B cell (primary cell): ENCODE measurements around the gene FXR1. TPM values are rescaled to one million over a fixed set of nuclear protein-coding genes. Genes with fewer than 3 reads are reported as not detected.

Experiments used
- ATAC-seq: fragments of 200-7000 bp; cut with Tn5 transposase; one replicate; pipeline ENCODE4 v1.10.0; 2021; ENCODE audit warnings: low read depth, mild to moderate bottlenecking, moderate number of reproducible peaks, moderate library complexity
- CTCF ChIA-PET: fragments of 350-600 bp; sonication (Branson Sonifier 250); formaldehyde crosslinking; loops from one replicate; lab custom pipeline; 2021; ENCODE audit warnings: antibody characterized with exemption, inconsistent platforms; lab: Charles Lee
- POLR2A ChIA-PET: fragments of 350-600 bp; sonication (Branson Sonifier 250); formaldehyde crosslinking; loops from one replicate; lab custom pipeline; 2021; ENCODE audit warnings: antibody characterized with exemption; lab: Charles Lee
- DNase-seq: peaks from one replicate; pipeline ENCODE4 v3.0.0; 2013
- H2AFZ ChIP-seq: 2 replicates; pipeline ENCODE4 v1.6.1; 2012; ENCODE audit warnings: mild to moderate bottlenecking, low read depth, low read length; ENCODE audit not compliant: insufficient read depth, poor library complexity, severe bottlenecking
- H3K27ac ChIP-seq, 2 donors: 1 replicate in 1 of 2; 2 replicates in 1 of 2; pipeline ENCODE4 v1.5.1; 2012 to 2013; ENCODE audit warnings: low read length in 2 of 2, mild to moderate bottlenecking in 2 of 2, moderate library complexity in 1 of 2
- H3K27me3 ChIP-seq, 4 experiments: fragments of 200-600 bp in 1 of 4; sonication (generic) in 1 of 4; replicated peaks in 1 of 4; 1 replicate in 2 of 4; 2 replicates in 2 of 4; pipeline versions ENCODE4 v1.6.1 to v1.7.0; 2013 to 2016; ENCODE audit warnings: low read length in 3 of 4, mild to moderate bottlenecking in 2 of 4, mixed read lengths in 1 of 4, moderate library complexity in 1 of 4; ENCODE audit not compliant: insufficient read depth in 4 of 4, control insufficient read depth in 3 of 4; ENCODE audit errors: control extremely low read depth in 1 of 4
- H3K36me3 ChIP-seq, 2 experiments: replicated peaks in 1 of 2; 1 replicate in 1 of 2; 2 replicates in 1 of 2; pipeline versions ENCODE4 v1.6.1 to v1.7.1; 2013; ENCODE audit warnings: low read length in 1 of 2; ENCODE audit not compliant: insufficient read depth in 2 of 2, control insufficient read depth in 1 of 2; ENCODE audit errors: control extremely low read depth in 1 of 2, extremely low read depth in 1 of 2
- H3K4me1 ChIP-seq, 2 donors: fragments of 200-600 bp in 1 of 2; sonication (generic) in 1 of 2; 1 replicate in 1 of 2; 2 replicates in 1 of 2; pipeline versions ENCODE4 v1.5.1 to v1.6.1; 2013 to 2017; ENCODE audit warnings: low read length in 2 of 2; ENCODE audit not compliant: control insufficient read depth in 2 of 2, insufficient read depth in 2 of 2
- H3K4me2 ChIP-seq: replicated peaks from 2 replicates; pipeline ENCODE3; 2012; ENCODE audit warnings: mild to moderate bottlenecking, low read depth, low read length; ENCODE audit not compliant: poor library complexity, severe bottlenecking
- H3K4me3 ChIP-seq, 5 experiments: fragments of 200-600 bp in 1 of 5; sonication (generic) in 1 of 5; 1 replicate in 3 of 5; 2 replicates in 2 of 5; pipeline versions ENCODE4 v1.5.1 to v1.7.0; 2011 to 2016; ENCODE audit warnings: low read length in 4 of 5, mild to moderate bottlenecking in 4 of 5, low read depth in 2 of 5, control low read depth in 1 of 5, moderate library complexity in 1 of 5; ENCODE audit not compliant: insufficient read depth in 1 of 5; ENCODE audit errors: control extremely low read depth in 1 of 5, extremely low read depth in 1 of 5
- H3K79me2 ChIP-seq: fragments of 200-600 bp; sonication (generic); one replicate; pipeline ENCODE4 v1.6.0; 2016; ENCODE audit warnings: low read length; ENCODE audit not compliant: control insufficient read depth, insufficient read depth
- H3K9ac ChIP-seq: fragments of 200-600 bp; sonication (generic); 2 replicates; pipeline ENCODE4 v1.6.1; 2017; ENCODE audit warnings: mild to moderate bottlenecking, low read length, moderate library complexity
- H3K9me3 ChIP-seq, 3 donors: one replicate each; pipeline versions ENCODE4 v1.6.1 to v1.7.1; 2013; ENCODE audit warnings: low read length in 2 of 3; ENCODE audit not compliant: control insufficient read depth in 2 of 3, insufficient read depth in 1 of 3; ENCODE audit errors: control extremely low read depth in 1 of 3
- H4K20me1 ChIP-seq: 2 replicates; pipeline ENCODE4 v1.6.0; 2012; ENCODE audit warnings: mild to moderate bottlenecking, low read length; ENCODE audit not compliant: insufficient read depth, control insufficient read depth, poor library complexity, severe bottlenecking
- H3K27ac Mint-ChIP-seq: one replicate; pipeline ENCODE4 v1.8.0; 2021; ENCODE audit warnings: mixed read lengths
- H3K27me3 Mint-ChIP-seq: one replicate; pipeline ENCODE4 v1.8.0; 2021; ENCODE audit warnings: mixed read lengths
- H3K4me1 Mint-ChIP-seq: one replicate; pipeline ENCODE4 v1.8.0; 2021; ENCODE audit warnings: mixed read lengths
- H3K4me3 Mint-ChIP-seq: one replicate; pipeline ENCODE4 v1.8.0; 2021; ENCODE audit warnings: mixed read lengths
- H3K9me3 Mint-ChIP-seq: one replicate; pipeline ENCODE4 v1.8.0; 2022; ENCODE audit warnings: mixed read lengths; ENCODE audit not compliant: insufficient read depth
- CTCF ChIP-seq: fragments of 200-600 bp; IDR thresholded peaks from one replicate; pipeline ENCODE4 v1.8.0; 2022; ENCODE audit warnings: antibody characterized with exemption, mild to moderate bottlenecking
- EZH2 ChIP-seq: IDR thresholded peaks from 2 replicates; pipeline ENCODE4 v1.6.1; 2012; ENCODE audit warnings: borderline replicate concordance, low read depth, mild to moderate bottlenecking, moderate library complexity, low read length; ENCODE audit not compliant: insufficient read depth, poor library complexity, severe bottlenecking
- WGBS: methylation state at CpG from one replicate; pipeline ENCODE4 v1.1.5; 2013; ENCODE audit warnings: missing lambda C conversion rate; ENCODE audit not compliant: insufficient coverage; 5-methylcytosine and 5-hydroxymethylcytosine counted together
- intact Hi-C: fragments of 100-400 bp; cut with micrococcal nuclease; formaldehyde crosslinking; loops from one replicate; pipeline ENCODE4 v1.10.0; 2022
- polyA plus RNA-seq: library from polyadenylated mRNA; depleted of rRNA; stranded (reverse); fragments of >200 nt; gene quantifications from 2 replicates; pipeline ENCODE4 v1.2.3, GENCODE V29; 2012
- total RNA-seq, 2 donors: library from RNA; stranded (reverse); fragments of 120-200 nt in 1 of 2; gene quantifications; 1 replicate in 1 of 2; 2 replicates in 1 of 2; pipeline versions ENCODE4 v1.2.3 to v1.2.4, GENCODE V29; 2013 to 2022

FXR1 gene
- total and polyA plus RNA-seq, 2 donors (not counting 1 experiment from before 2014, with no cell fraction given), result 43.4 to 144 TPM

DNA sequence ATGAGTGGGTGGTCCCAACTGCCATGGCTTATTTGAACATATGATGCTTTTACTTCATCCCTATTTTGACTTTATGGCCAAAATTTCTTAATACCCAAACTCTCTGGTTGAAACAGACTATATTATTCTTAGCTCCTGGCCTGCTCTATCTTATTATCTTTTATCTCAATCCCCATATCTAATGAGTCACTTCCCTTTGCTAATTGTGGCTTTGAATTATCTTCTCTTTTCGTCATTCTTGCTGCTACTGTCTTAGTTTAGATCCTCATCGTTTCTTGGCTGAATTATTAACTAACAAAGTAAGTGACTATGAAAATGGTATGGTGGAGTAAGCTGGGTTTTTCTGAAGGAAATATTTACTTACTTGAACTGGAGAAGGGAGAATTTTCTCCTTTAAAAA lies 105.2 kb downstream of the FXR1 start:
- H3K4me2 ChIP-seq, result no peak overlapping the region
- no peaks in the 10 kb centered on the region for H3K9me3 Mint-ChIP-seq
- H3K27me3 ChIP-seq, result peaks cover 0 to 4% (median 0%) of the 10 kb centered on the region in 4 experiments
- H3K4me3 ChIP-seq, result no peak overlapping the region
- H3K4me3 Mint-ChIP-seq, result no peak overlapping the region
- H2AFZ ChIP-seq, result no peak overlapping the region
- H3K4me1 ChIP-seq, result no peaks in the 10 kb centered on the region
- intact Hi-C loops, result no loop called here
- H3K9me3 ChIP-seq, result no peaks in the 10 kb centered on the region
- WGBS, result no CpG with 5 or more reads among the region's 2 CpGs
- no peaks in the 10 kb centered on the region for H3K79me2 ChIP-seq
- TF ChIP-seq CTCF, result no peak
- TF ChIP-seq EZH2, result no peak
- no peaks in the 10 kb centered on the region for H3K36me3 ChIP-seq
- POLR2A ChIA-PET, result no interaction called here
- CTCF ChIA-PET, result no interaction called here
- no peak overlapping the region for H3K27ac ChIP-seq
- DNase-seq (no peak), ATAC-seq (no peak)
- H3K27me3 Mint-ChIP-seq, result peaks cover 26% of the 10 kb centered on the region
- H4K20me1 ChIP-seq, result no peaks in the 10 kb centered on the region
- H3K4me1 Mint-ChIP-seq, result no peaks in the 10 kb centered on the region
- H3K9ac ChIP-seq, result no peak overlapping the region
- no peak overlapping the region for H3K27ac Mint-ChIP-seq

- TF ChIP-seq EZH2, result no peak
- no peak for TF ChIP-seq CTCF
- Histone ChIP-seq H2AFZ (no peak overlapping the region), H3K27ac (no peak overlapping the region), H4K20me1 (no peaks in the 10 kb centered on the region), H3K4me1 (no peaks in the 10 kb centered on the region), H3K79me2 (no peaks in the 10 kb centered on the region), H3K27me3 (no peaks in the 10 kb centered on the region), H3K36me3 (no peaks in the 10 kb centered on the region), H3K9me3 (peaks cover 1 to 17% (median 12%) of the 10 kb centered on the region in 3 donors), H3K4me3 (no peak overlapping the region), H3K4me2 (no peak overlapping the region), H3K9ac (no peak overlapping the region)
- DNase-seq (no peak), ATAC-seq (no peak)
- POLR2A ChIA-PET, result no interaction called here
- intact Hi-C loops, result no loop called here
- Mint-ChIP-seq H3K27ac (no peak overlapping the region), H3K9me3 (peaks cover 5% of the 10 kb centered on the region), H3K4me3 (no peak overlapping the region), H3K27me3 (no peaks in the 10 kb centered on the region), H3K4me1 (no peaks in the 10 kb centered on the region)
- CTCF ChIA-PET, result interaction anchor here (0.6 kb wide), 1 partner anchor 161 kb away, joined by 3 read pairs; no protein-coding TSS in a partner anchor
Measured at GRCh38 chr3:181025204-181025603, 112.7 kb downstream of the FXR1 start.
